Neural progenitor cell (in vitro differentiated cells): Measurements from ENCODE around the gene HFM1. TPM values are rescaled to one million over a fixed set of nuclear protein-coding genes. Genes with fewer than 3 reads are reported as not detected.
"Not testable (repeated sequence)": the region's sequence is repeated elsewhere in the genome, so short reads cannot be mapped to it uniquely, and the experiment has no call there.

Experiments used
- DNase-seq: peaks from one replicate; pipeline ENCODE4 v3.0.0-alpha.2; 2016; ENCODE audit warnings: low spot score
- H2AFZ ChIP-seq: fragments of 200-600 bp; sonication (generic); replicated peaks from 2 replicates; pipeline ENCODE4 v1.6.1; 2016; ENCODE audit warnings: antibody characterized with exemption
- H3F3A ChIP-seq: fragments of 200-600 bp; sonication (generic); 2 replicates; pipeline ENCODE4 v1.6.1; 2016; ENCODE audit warnings: antibody characterized with exemption, low read depth
- H3K27ac ChIP-seq: fragments of 200-600 bp; sonication (generic); 2 replicates; pipeline ENCODE4 v1.5.1; 2016; ENCODE audit warnings: mild to moderate bottlenecking
- H3K27me3 ChIP-seq: fragments of 200-600 bp; sonication (generic); 2 replicates; pipeline ENCODE4 v1.6.1; 2016; ENCODE audit warnings: mild to moderate bottlenecking, moderate library complexity
- H3K36me3 ChIP-seq: fragments of 200-600 bp; sonication (generic); 2 replicates; pipeline ENCODE4 v1.5.1; 2016
- H3K4me1 ChIP-seq: fragments of 200-600 bp; sonication (generic); 2 replicates; pipeline ENCODE4 v1.6.1; 2016; ENCODE audit warnings: mixed run types
- H3K4me2 ChIP-seq: fragments of 200-600 bp; sonication (generic); 2 replicates; pipeline ENCODE4 v1.6.1; 2016
- H3K4me3 ChIP-seq: fragments of 200-600 bp; sonication (generic); 2 replicates; pipeline ENCODE4 v1.5.1; 2016
- H3K79me2 ChIP-seq: fragments of 200-600 bp; sonication (generic); 2 replicates; pipeline ENCODE4 v1.6.1; 2016; ENCODE audit warnings: low read depth
- H3K9ac ChIP-seq: fragments of 200-600 bp; sonication (generic); 2 replicates; pipeline ENCODE4 v1.6.1; 2016
- H3K9me3 ChIP-seq: fragments of 200-600 bp; sonication (generic); 2 replicates; pipeline ENCODE4 v1.5.1; 2016; ENCODE audit warnings: low read depth
- H4K20me1 ChIP-seq: fragments of 200-600 bp; sonication (generic); 2 replicates; pipeline ENCODE4 v1.6.1; 2016; ENCODE audit warnings: low read depth
- H3K27ac Mint-ChIP-seq: 3 replicates; pipeline ENCODE4 v1.8.0; 2021; ENCODE audit warnings: mixed read lengths
- H3K27me3 Mint-ChIP-seq: 2 replicates; pipeline ENCODE4 v1.8.0; 2022; ENCODE audit warnings: low read depth, mild to moderate bottlenecking, inconsistent platforms, moderate library complexity, mixed read lengths; ENCODE audit not compliant: insufficient read depth
- H3K36me3 Mint-ChIP-seq: 3 replicates; pipeline ENCODE4 v1.8.0; 2021; ENCODE audit warnings: mixed read lengths
- H3K4me1 Mint-ChIP-seq: 3 replicates; pipeline ENCODE4 v1.8.0; 2021; ENCODE audit warnings: mixed read lengths
- H3K4me3 Mint-ChIP-seq: 3 replicates; pipeline ENCODE4 v1.8.0; 2021; ENCODE audit warnings: mild to moderate bottlenecking, moderate library complexity, mixed read lengths
- H3K9me3 Mint-ChIP-seq: 3 replicates; pipeline ENCODE4 v1.8.0; 2020; ENCODE audit warnings: mixed read lengths
- CTCF ChIP-seq: fragments of 200-600 bp; sonication (generic); IDR thresholded peaks from 2 replicates; pipeline ENCODE4 v1.5.1; 2017; ENCODE audit warnings: antibody characterized with exemption, mild to moderate bottlenecking
- EZH2 ChIP-seq: fragments of 200-600 bp; sonication (generic); IDR thresholded peaks from 2 replicates; pipeline ENCODE4 v1.6.1; 2017; ENCODE audit warnings: antibody characterized with exemption, mild to moderate bottlenecking, moderate library complexity
- EZH2phosphoT487 ChIP-seq: fragments of 200-600 bp; sonication (generic); IDR thresholded peaks from 2 replicates; pipeline ENCODE4 v1.6.1; 2017; ENCODE audit warnings: antibody characterized with exemption
- total RNA-seq: library from RNA; depleted of rRNA; stranded (reverse); fragments of >200 nt; gene quantifications from 2 replicates; pipeline ENCODE4 v1.2.3, GENCODE V29; 2015; ENCODE audit warnings: low replicate concordance

The HFM1 gene
- total RNA-seq, 1 donor from 2014 or later: 36.3 TPM

- H3K36me3 ChIP-seq: no peaks in the 10 kb centered on the region
- Mint-ChIP-seq H3K27ac (no peak overlapping the region), H3K36me3 (peaks cover 9% of the 10 kb centered on the region), H3K27me3 (peaks cover 2% of the 10 kb centered on the region), H3K9me3 (peaks cover 23% of the 10 kb centered on the region), H3K4me3 (no peak overlapping the region), H3K4me1 (no peaks in the 10 kb centered on the region)
- H2AFZ ChIP-seq: no peak overlapping the region
- H3K4me2 ChIP-seq: no peak overlapping the region
- peaks cover 8% of the 10 kb centered on the region for H3K9me3 ChIP-seq
- H4K20me1 ChIP-seq: no peaks in the 10 kb centered on the region
- H3K4me1 ChIP-seq: no peaks in the 10 kb centered on the region
- no peaks in the 10 kb centered on the region for H3F3A ChIP-seq
- H3K79me2 ChIP-seq: no peaks in the 10 kb centered on the region
- no peaks in the 10 kb centered on the region for H3K27me3 ChIP-seq
- no peak overlapping the region for H3K9ac ChIP-seq
- no peak for DNase-seq
- H3K27ac ChIP-seq: no peak overlapping the region
- TF ChIP-seq EZH2 (no peak), CTCF (no peak), EZH2phosphoT487 (no peak)
- H3K4me3 ChIP-seq: no peak overlapping the region
Observed at GRCh38 chr1:91303165-91303564, 101.5 kb downstream of the HFM1 start.

- H3F3A ChIP-seq, H3K9me3 ChIP-seq, H2AFZ ChIP-seq, H3K27ac Mint-ChIP-seq, H3K4me1 Mint-ChIP-seq, H3K27ac ChIP-seq, H3K4me3 Mint-ChIP-seq, H3K4me3 ChIP-seq, H3K4me2 ChIP-seq, H3K4me1 ChIP-seq, H3K9ac ChIP-seq, H3K36me3 ChIP-seq, H4K20me1 ChIP-seq, H3K79me2 ChIP-seq, H3K27me3 Mint-ChIP-seq, DNase-seq, H3K27me3 ChIP-seq: not testable (repeated sequence)
- peaks cover 13% of the 10 kb centered on the region for H3K36me3 Mint-ChIP-seq
- H3K9me3 Mint-ChIP-seq: peaks cover 20% of the 10 kb centered on the region
Observed at GRCh38 chr1:91288843-91289553, 115.6 kb downstream of the HFM1 start.

- H3K79me2 ChIP-seq, H3K27ac Mint-ChIP-seq, H3K4me3 Mint-ChIP-seq, H3K9me3 ChIP-seq, H3K27me3 Mint-ChIP-seq, H3K4me1 ChIP-seq, DNase-seq, H3K4me1 Mint-ChIP-seq, H2AFZ ChIP-seq, H3K9ac ChIP-seq, H3K27ac ChIP-seq, H3K27me3 ChIP-seq, H4K20me1 ChIP-seq, H3K36me3 ChIP-seq, H3K4me2 ChIP-seq, H3K4me3 ChIP-seq, H3F3A ChIP-seq: not testable (repeated sequence)
- Mint-ChIP-seq H3K9me3 (peaks cover 19% of the 10 kb centered on the region), H3K36me3 (peaks cover 13% of the 10 kb centered on the region)
Observed at GRCh38 chr1:91286962-91287317, 117.7 kb downstream of the HFM1 start.

GRCh38 chr1:91286259-91286961, 118.2 kb downstream of the HFM1 start:
- peaks cover 17% of the 10 kb centered on the region for H3K9me3 Mint-ChIP-seq
- not testable (repeated sequence) for H4K20me1 ChIP-seq, H3K4me3 ChIP-seq, H3K4me3 Mint-ChIP-seq, H3K27me3 Mint-ChIP-seq, H3K9me3 ChIP-seq, H3K79me2 ChIP-seq, DNase-seq, H2AFZ ChIP-seq, H3K27ac Mint-ChIP-seq, H3K4me2 ChIP-seq, H3K4me1 ChIP-seq, H3K36me3 ChIP-seq, H3K27me3 ChIP-seq, H3K9ac ChIP-seq, H3K27ac ChIP-seq, H3F3A ChIP-seq, H3K4me1 Mint-ChIP-seq
- peaks cover 13% of the 10 kb centered on the region for H3K36me3 Mint-ChIP-seq

GRCh38 chr1:91283421-91283726, 121.3 kb downstream of the HFM1 start:
- Histone ChIP-seq H4K20me1 (no peaks in the 10 kb centered on the region), H3K9me3 (no peaks in the 10 kb centered on the region), H3K79me2 (no peaks in the 10 kb centered on the region), H3K27ac (no peak overlapping the region), H3K4me2 (no peak overlapping the region), H3K36me3 (no peaks in the 10 kb centered on the region), H3K4me3 (no peak overlapping the region), H3K4me1 (no peaks in the 10 kb centered on the region), H3K27me3 (no peaks in the 10 kb centered on the region), H3K9ac (no peak overlapping the region), H2AFZ (no peak overlapping the region), H3F3A (peaks cover 1% of the 10 kb centered on the region)
- no peak for DNase-seq
- H3K9me3 Mint-ChIP-seq: peaks cover 5% of the 10 kb centered on the region
- H3K27me3 Mint-ChIP-seq: no peaks in the 10 kb centered on the region
- peaks cover 7% of the 10 kb centered on the region for H3K36me3 Mint-ChIP-seq
- H3K4me3 Mint-ChIP-seq: no peak overlapping the region
- H3K4me1 Mint-ChIP-seq: peaks cover 5% of the 10 kb centered on the region
- H3K27ac Mint-ChIP-seq: no peak overlapping the region
- no peak for TF ChIP-seq CTCF
- no peak for TF ChIP-seq EZH2
- no peak for TF ChIP-seq EZH2phosphoT487
